Measurements from ENCODE around the gene NTM. TPM values are rescaled to one million over a fixed set of nuclear protein-coding genes. Genes with fewer than 3 reads are reported as not detected.

The NTM gene
- total and polyA plus RNA-seq, 2 donors (not counting 3 experiments of a cell fraction or from before 2014, with no cell fraction given), result 1.00 to 1.1 TPM

- DNase-seq (ENCODE audit: low read depth, low spot score) (no peak), FAIRE-seq (no peak)
- no peaks in the 10 kb centered on the region for H3K79me2 ChIP-seq (ENCODE audit: control insufficient read depth, insufficient read depth, low read length)
- TF ChIP-seq JUN (IDR thresholded peaks at IDR 0.05; ENCODE audit: borderline replicate concordance, insufficient read depth, insufficient read length, low read depth), result no peak
- TF ChIP-seq CTCF (IDR thresholded peaks at IDR 0.05; ENCODE audit: extremely low read depth in 1 of 2, insufficient read depth in 1 of 2, low read depth in 1 of 2, low read length in 2 of 2), result no peak
- TF ChIP-seq POLR2AphosphoS5 (IDR thresholded peaks at IDR 0.05; ENCODE audit: insufficient read depth, low read depth, low read length), result no peak
- no peak for TF ChIP-seq MYC (IDR thresholded peaks at IDR 0.05; ENCODE audit: low read depth, low read length)
- TF ChIP-seq FOS (IDR thresholded peaks at IDR 0.05; ENCODE audit: borderline replicate concordance, insufficient read depth, low read length), result no peak
- TF ChIP-seq POLR2A (IDR thresholded peaks at IDR 0.05; ENCODE audit: low read depth, low read length), result no peak
- no peaks in the 10 kb centered on the region for H4K20me1 ChIP-seq (replicated peaks; ENCODE audit: control insufficient read depth, extremely low read depth, insufficient read depth, low read length)
- no peaks in the 10 kb centered on the region for H3K9me3 ChIP-seq (replicated peaks; ENCODE audit: control insufficient read depth, insufficient read depth, low read length)
- no peak overlapping the region for H3K4me2 ChIP-seq (ENCODE audit: insufficient read depth, low read length)
- dilution Hi-C loops (cut with MboI; ENCODE audit: extremely low pct_ligation_motif_present, low sequenced_read_pairs), result no loop called here
- ChIA-PET POLR2A (no interaction called here), CTCF (no interaction called here)
- peaks cover 0 to 9% of the 10 kb centered on the region in 2 experiments for H3K27me3 ChIP-seq (ENCODE audit: control insufficient read depth in 2 of 2, insufficient read depth in 2 of 2, low read length in 2 of 2)
- no peaks in the 10 kb centered on the region for H3K9me1 ChIP-seq (replicated peaks; ENCODE audit: control insufficient read depth, extremely low read depth, insufficient read depth, low read length)
- no peak overlapping the region for H3K4me3 ChIP-seq (replicated peaks in 1 of 3; ENCODE audit: insufficient read depth in 1 of 3, low read depth in 1 of 3, low read length in 3 of 3)
- H3K27ac ChIP-seq (ENCODE audit: insufficient read depth, low read depth, low read length), result no peak overlapping the region
- H3K4me1 ChIP-seq (ENCODE audit: control insufficient read depth, extremely low read depth, insufficient read depth, low read length), result no peaks in the 10 kb centered on the region
- no peaks in the 10 kb centered on the region for H3K36me3 ChIP-seq (ENCODE audit: control insufficient read depth in 2 of 2, extremely low read depth in 1 of 2, insufficient read depth in 2 of 2, low read length in 2 of 2)
- BruUV-seq (replicated peaks), result no TSS peak
- intact Hi-C loops (cut with micrococcal nuclease), result no loop called here
- no peak overlapping the region for H2AFZ ChIP-seq (ENCODE audit: low read depth, low read length)
- no peak overlapping the region for H3K9ac ChIP-seq (replicated peaks; ENCODE audit: extremely low read depth, insufficient read depth, low read length)
Observed at GRCh38 chr11:131792243-131792642, 421.8 kb downstream of the NTM start.

GRCh38 chr11:131796089-131796488 is 425.7 kb downstream of the NTM start:
- Histone ChIP-seq H3K4me1 (ENCODE audit: control insufficient read depth, extremely low read depth, insufficient read depth, low read length) (no peaks in the 10 kb centered on the region), H3K9ac (replicated peaks; ENCODE audit: extremely low read depth, insufficient read depth, low read length) (no peak overlapping the region), H2AFZ (ENCODE audit: low read depth, low read length) (no peak overlapping the region), H3K79me2 (ENCODE audit: control insufficient read depth, insufficient read depth, low read length) (no peaks in the 10 kb centered on the region), H3K36me3 (ENCODE audit: control insufficient read depth in 2 of 2, extremely low read depth in 1 of 2, insufficient read depth in 2 of 2, low read length in 2 of 2) (no peaks in the 10 kb centered on the region), H3K9me3 (replicated peaks; ENCODE audit: control insufficient read depth, insufficient read depth, low read length) (no peaks in the 10 kb centered on the region), H3K4me2 (ENCODE audit: insufficient read depth, low read length) (no peak overlapping the region), H3K9me1 (replicated peaks; ENCODE audit: control insufficient read depth, extremely low read depth, insufficient read depth, low read length) (no peaks in the 10 kb centered on the region), H3K27me3 (ENCODE audit: control insufficient read depth in 2 of 2, insufficient read depth in 2 of 2, low read length in 2 of 2) (peaks cover 6 to 10% of the 10 kb centered on the region in 2 experiments), H4K20me1 (replicated peaks; ENCODE audit: control insufficient read depth, extremely low read depth, insufficient read depth, low read length) (no peaks in the 10 kb centered on the region), H3K27ac (ENCODE audit: insufficient read depth, low read depth, low read length) (no peak overlapping the region), H3K4me3 (replicated peaks in 1 of 3; ENCODE audit: insufficient read depth in 1 of 3, low read depth in 1 of 3, low read length in 3 of 3) (no peak overlapping the region)
- ChIA-PET CTCF (interaction anchor here (1.0 kb wide), 1 partner anchor 10 kb away, joined by 3 read pairs; no protein-coding TSS in a partner anchor), POLR2A (no interaction called here)
- FAIRE-seq (no peak), DNase-seq (ENCODE audit: low read depth, low spot score) (no peak)
- dilution Hi-C loops (cut with MboI; ENCODE audit: extremely low pct_ligation_motif_present, low sequenced_read_pairs) (no loop called here), intact Hi-C loops (cut with micrococcal nuclease) (no loop called here)
- BruUV-seq (replicated peaks), result no TSS peak
- TF ChIP-seq CTCF (IDR thresholded peaks at IDR 0.05; ENCODE audit: extremely low read depth in 1 of 2, insufficient read depth in 1 of 2, low read depth in 1 of 2, low read length in 2 of 2) (no peak), POLR2A (IDR thresholded peaks at IDR 0.05; ENCODE audit: low read depth, low read length) (no peak), JUN (IDR thresholded peaks at IDR 0.05; ENCODE audit: borderline replicate concordance, insufficient read depth, insufficient read length, low read depth) (no peak), GATA2 (IDR thresholded peaks at IDR 0.05; ENCODE audit: insufficient read depth, insufficient read length, low read depth, low read length) (no peak), FOS (IDR thresholded peaks at IDR 0.05; ENCODE audit: borderline replicate concordance, insufficient read depth, low read length) (no peak), EZH2 (IDR thresholded peaks at IDR 0.05; ENCODE audit: borderline replicate concordance, low read depth, low read length, severe bottlenecking) (no peak), POLR2AphosphoS5 (IDR thresholded peaks at IDR 0.05; ENCODE audit: insufficient read depth, low read depth, low read length) (no peak), MYC (IDR thresholded peaks at IDR 0.05; ENCODE audit: low read depth, low read length) (no peak)
- TF ChIP-seq, protein P1, sequence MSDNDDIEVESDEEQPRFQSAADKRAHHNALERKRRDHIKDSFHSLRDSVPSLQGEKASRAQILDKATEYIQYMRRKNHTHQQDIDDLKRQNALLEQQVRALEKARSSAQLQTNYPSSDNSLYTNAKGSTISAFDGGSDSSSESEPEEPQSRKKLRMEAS (IDR thresholded peaks at IDR 0.05; ENCODE audit: insufficient read depth, insufficient read length), result no peak

Data from endothelial cell of umbilical vein (primary cell).